ENCODE results near the gene CACHD1.

GRCh38 chr1:64502931-64503330 lies 33.0 kb downstream of the CACHD1 start:
- no peak for TF ChIP-seq CTCF (IDR thresholded peaks at IDR 0.05; ENCODE audit: poor library complexity, severe bottlenecking)
- TF ChIP-seq POLR2AphosphoS5 (IDR thresholded peaks at IDR 0.05): no peak
- TF ChIP-seq EP300 (conservative IDR thresholded peaks at IDR 0.05; ENCODE audit: poor library complexity, severe bottlenecking): no peak
- no peak for TF ChIP-seq TAF1 (IDR thresholded peaks at IDR 0.05; ENCODE audit: low read depth)
- no peak for TF ChIP-seq EZH2 (IDR thresholded peaks at IDR 0.05; ENCODE audit: borderline replicate concordance, insufficient read depth, low read length, poor library complexity, severe bottlenecking)
- TF ChIP-seq RAD21 (conservative IDR thresholded peaks at IDR 0.05): no peak

Data from neural cell (in vitro differentiated cells).